GM12872 (cell line): ENCODE measurements around the gene ATP1A4.

Experiments used
- TF ChIP-seq, protein P1 (sequence below): IDR thresholded peaks from 3 replicates; pipeline ENCODE4 v1.5.1; 2011; ENCODE audit warnings: low read depth, mild to moderate bottlenecking, low read length, moderate library complexity; ENCODE audit not compliant: insufficient read depth

Gene ATP1A4

DNA sequence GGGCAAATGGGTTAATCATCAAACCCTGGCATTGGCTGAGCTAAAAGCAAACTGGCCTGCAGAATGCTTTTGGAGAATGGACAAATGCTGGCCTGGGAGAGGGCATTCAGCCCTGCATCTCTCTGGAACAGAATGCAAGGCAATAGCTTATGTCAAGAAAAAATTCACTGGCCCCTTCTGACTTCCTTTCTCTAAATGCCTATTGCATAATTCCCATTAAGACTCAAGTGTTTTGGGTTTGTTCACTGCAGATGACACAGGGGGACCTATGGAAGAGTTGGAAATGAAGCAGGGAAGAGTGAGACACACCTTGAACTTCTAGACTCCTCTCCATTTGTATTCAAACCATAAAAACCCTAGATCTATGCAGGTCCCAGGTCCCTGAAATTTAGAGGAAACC, 69.7 kb downstream of the ATP1A4 start:
- TF ChIP-seq, protein P1, sequence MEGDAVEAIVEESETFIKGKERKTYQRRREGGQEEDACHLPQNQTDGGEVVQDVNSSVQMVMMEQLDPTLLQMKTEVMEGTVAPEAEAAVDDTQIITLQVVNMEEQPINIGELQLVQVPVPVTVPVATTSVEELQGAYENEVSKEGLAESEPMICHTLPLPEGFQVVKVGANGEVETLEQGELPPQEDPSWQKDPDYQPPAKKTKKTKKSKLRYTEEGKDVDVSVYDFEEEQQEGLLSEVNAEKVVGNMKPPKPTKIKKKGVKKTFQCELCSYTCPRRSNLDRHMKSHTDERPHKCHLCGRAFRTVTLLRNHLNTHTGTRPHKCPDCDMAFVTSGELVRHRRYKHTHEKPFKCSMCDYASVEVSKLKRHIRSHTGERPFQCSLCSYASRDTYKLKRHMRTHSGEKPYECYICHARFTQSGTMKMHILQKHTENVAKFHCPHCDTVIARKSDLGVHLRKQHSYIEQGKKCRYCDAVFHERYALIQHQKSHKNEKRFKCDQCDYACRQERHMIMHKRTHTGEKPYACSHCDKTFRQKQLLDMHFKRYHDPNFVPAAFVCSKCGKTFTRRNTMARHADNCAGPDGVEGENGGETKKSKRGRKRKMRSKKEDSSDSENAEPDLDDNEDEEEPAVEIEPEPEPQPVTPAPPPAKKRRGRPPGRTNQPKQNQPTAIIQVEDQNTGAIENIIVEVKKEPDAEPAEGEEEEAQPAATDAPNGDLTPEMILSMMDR = no peak

DNA sequence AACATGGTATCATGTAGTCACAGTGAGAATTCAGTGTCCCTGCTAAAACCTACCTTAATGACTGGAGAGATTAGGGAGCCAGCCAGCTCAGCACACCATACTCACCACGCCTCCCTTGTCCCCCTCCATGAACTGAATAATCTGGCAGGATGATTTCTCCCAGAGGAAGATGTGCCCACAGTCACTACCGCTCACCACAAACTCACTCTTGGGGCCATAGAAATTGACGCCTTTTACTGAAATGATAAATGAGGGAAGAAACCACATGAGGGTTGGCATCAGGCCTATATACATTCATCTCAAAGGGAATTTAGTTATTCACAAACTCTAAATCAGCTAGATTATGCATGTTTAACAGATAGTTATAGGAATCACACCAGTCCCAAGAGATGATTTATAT, 71.1 kb downstream of the ATP1A4 start:
- TF ChIP-seq, protein P1 = no peak

DNA sequence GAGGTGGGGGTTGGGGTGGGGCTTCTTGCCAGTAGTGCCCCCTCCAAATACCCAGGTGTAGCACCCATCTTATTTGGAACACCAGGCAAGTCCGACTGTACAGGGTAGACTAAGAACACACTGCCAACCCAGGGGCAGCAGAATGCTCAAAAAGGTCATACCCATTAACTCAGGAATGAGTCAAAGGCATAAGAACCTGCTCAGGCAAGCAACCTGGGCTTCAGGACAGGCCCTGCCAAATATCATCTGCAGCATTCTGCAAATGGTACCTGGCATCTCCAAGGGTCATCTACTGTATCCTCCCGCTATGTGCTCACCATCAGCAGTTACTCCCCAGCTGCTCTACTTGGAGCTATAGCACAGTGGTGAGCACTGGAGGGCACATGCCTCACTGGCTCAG, 73.2 kb downstream of the ATP1A4 start:
- TF ChIP-seq, protein P1 = no peak

DNA sequence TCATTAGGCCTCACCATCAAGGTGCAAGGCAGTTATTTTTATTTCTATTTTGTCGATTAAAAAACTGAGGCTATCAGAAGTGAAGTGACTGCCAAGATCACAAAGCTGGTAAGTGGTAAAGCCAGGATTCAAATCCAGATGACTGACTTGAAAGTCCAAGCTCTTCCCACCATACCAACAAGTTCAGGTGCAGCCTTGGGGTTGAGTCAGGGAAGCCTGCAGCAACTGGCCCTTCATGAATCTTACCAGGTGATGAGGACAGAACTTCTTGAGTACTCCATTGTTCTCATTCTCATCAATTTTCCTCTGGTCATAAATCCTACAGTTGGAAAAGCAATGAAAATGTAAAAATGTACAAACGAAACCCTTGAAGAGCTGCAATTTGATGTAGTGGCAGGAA, 73.9 kb downstream of the ATP1A4 start:
- TF ChIP-seq, protein P1 = no peak

DNA sequence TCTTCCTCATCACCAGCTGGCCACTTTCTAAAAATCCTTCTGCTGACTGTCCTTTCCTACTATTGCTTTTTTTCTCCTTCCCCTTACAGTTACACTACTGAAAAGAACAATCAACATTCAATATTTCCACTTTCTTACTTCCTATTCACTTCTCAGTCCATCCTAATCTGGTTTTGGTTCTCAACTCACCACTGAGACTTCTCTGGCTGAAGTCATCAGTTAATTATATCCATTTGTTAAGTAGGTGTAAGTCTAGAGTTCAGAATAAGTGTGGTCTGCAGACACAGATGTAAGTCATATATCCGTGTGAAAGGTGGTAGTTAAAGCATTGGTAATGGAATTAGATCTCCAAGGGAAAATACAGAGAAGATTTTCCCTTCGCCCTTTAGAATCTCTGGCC, 75.2 kb downstream of the ATP1A4 start:
- TF ChIP-seq, protein P1 = no peak

DNA sequence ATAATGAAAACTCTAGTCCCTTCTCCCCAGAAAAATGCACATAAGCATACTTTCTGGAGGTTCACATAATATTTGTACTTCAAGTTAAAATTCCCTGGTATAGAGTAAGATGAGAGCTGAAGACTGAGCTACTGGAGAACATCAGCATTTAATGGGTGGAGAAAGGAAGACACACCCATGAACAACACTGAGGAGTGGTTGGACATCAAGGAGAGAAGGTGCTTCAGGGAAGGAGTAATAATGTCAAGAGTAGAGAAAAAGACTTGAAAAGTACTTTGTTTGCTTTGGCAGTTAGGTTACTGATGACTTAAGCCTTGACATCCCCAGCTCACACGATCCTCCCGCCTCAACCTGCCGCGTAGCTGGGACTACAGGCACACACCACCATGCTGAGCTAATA, 75.6 kb downstream of the ATP1A4 start:
- TF ChIP-seq, protein P1 = no peak

DNA sequence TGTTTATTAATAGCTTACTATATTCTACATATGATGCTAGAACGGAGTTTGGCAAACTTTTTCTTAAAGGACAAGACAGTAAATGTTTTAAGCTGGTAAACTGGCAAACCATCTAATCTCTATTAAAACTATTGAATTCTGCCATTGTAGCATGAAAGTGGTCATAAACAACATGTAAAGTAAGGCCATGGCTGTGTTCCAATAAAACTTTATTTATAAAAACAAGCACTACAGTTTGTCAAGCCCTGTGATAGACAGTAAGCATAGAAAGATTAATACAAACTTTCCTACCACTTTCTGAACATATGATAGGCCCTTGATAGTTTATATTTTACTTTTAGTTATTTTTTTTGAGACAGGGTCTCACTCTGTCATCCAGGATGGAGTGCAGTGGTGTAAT, 76.2 kb downstream of the ATP1A4 start:
- TF ChIP-seq, protein P1 = no peak

DNA sequence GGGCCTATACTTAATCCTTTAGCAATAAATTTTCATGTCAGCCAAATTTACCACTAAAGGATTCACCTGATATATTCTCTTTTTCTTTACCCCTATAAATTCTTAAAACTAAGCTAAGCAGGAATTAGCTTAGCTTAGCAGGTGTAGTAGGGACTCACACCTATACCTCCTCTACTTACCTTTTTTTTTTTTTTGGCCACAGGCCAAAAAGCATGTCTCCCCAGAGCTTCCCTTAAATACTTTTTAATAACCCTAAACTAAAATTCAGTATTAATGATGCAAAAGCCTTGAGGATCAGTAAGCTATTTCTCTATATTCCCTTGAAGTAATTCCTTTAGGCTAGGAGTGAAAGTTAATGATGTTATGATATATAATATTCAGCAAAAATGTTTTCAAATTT, 77.0 kb downstream of the ATP1A4 start:
- TF ChIP-seq, protein P1 = no peak
